Measurements from ENCODE around the gene GDE1. TPM values are rescaled to one million over a fixed set of nuclear protein-coding genes. Genes with fewer than 3 reads are reported as not detected.

GDE1 gene
- polyA plus RNA-seq, 3 donors = 30.6 to 75.5 (median 71.7) TPM

DNA sequence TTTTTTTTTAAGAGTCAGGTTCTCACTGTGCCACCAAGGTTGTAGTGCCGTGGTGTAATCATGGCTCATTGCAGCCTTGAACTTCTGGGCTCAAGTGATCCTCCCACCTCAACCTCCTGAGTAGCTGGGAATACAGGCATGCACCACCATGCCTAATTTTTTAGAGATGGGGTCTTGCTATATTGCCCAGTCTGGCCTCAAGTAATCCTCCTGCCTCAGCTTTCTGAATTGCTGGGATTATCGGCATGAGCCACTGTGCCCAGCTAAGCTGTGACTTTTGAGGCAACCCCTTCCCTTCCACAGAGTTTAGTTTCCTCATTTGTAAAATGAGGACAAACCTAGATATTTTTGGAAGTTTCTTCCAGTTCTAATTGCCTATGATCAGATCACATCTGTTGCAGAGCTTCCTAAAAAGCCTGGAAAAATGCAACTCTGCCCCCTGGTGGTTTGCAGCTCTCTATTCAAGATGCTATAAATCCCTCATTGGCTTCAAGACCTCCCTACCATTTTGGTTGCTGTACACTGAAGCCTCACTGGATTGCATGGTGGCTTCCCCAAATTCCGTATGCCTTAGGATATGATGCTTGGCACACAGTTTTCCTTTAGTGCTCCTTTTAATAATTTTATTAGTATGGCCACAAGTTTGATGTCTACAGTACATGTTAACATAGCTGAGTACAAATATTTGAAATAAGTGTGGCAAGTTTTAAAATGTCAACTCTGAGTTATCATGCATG, 19.3 kb downstream of the GDE1 start:
- Histone ChIP-seq H3K27me3 (ENCODE audit: control insufficient read depth in 2 of 2, insufficient read depth in 2 of 2, low read length in 2 of 2) (no peaks in the 10 kb centered on the region), H3K4me3 (replicated peaks in 1 of 3; ENCODE audit: low read depth in 2 of 3, low read length in 3 of 3) (no peak overlapping the region), H3K27ac (ENCODE audit: low read depth in 1 of 2, low read length in 2 of 2) (no peak overlapping the region), H3K4me2 (replicated peaks; ENCODE audit: extremely low read depth, low read length, poor library complexity, severe bottlenecking) (no peak overlapping the region), H3K9ac (ENCODE audit: insufficient read depth, low read length, poor library complexity, severe bottlenecking) (no peak overlapping the region), H3K9me3 (replicated peaks in 1 of 2; ENCODE audit: control insufficient read depth in 1 of 2, insufficient read depth in 1 of 2, low read length in 2 of 2) (no peaks in the 10 kb centered on the region), H3K36me3 (replicated peaks in 1 of 2; ENCODE audit: control insufficient read depth in 1 of 2, insufficient read depth in 2 of 2, low read length in 2 of 2) (peaks cover 72 to 93% of the 10 kb centered on the region in 2 donors), H4K20me1 (ENCODE audit: insufficient read depth, low read length) (no peaks in the 10 kb centered on the region), H2AFZ (ENCODE audit: insufficient read depth, low read depth, low read length, poor library complexity, severe bottlenecking) (no peak overlapping the region), H3K79me2 (ENCODE audit: insufficient read depth, low read length) (no peaks in the 10 kb centered on the region), H3K4me1 (ENCODE audit: control insufficient read depth in 1 of 2, insufficient read depth in 2 of 2, low read length in 2 of 2) (peaks cover 6% of the 10 kb centered on the region in 2 donors)
- Mint-ChIP-seq H3K36me3 (peaks cover 76 to 89% of the 10 kb centered on the region in 2 donors), H3K4me3 (no peak overlapping the region), H3K27me3 (ENCODE audit: low read depth in 3 of 3) (peaks cover 0 to 2% (median 0%) of the 10 kb centered on the region in 3 donors), H3K4me1 (peaks cover 5% of the 10 kb centered on the region), H3K9me3 (no peaks in the 10 kb centered on the region), H3K27ac (no peak overlapping the region)
- TF ChIP-seq, protein P1, sequence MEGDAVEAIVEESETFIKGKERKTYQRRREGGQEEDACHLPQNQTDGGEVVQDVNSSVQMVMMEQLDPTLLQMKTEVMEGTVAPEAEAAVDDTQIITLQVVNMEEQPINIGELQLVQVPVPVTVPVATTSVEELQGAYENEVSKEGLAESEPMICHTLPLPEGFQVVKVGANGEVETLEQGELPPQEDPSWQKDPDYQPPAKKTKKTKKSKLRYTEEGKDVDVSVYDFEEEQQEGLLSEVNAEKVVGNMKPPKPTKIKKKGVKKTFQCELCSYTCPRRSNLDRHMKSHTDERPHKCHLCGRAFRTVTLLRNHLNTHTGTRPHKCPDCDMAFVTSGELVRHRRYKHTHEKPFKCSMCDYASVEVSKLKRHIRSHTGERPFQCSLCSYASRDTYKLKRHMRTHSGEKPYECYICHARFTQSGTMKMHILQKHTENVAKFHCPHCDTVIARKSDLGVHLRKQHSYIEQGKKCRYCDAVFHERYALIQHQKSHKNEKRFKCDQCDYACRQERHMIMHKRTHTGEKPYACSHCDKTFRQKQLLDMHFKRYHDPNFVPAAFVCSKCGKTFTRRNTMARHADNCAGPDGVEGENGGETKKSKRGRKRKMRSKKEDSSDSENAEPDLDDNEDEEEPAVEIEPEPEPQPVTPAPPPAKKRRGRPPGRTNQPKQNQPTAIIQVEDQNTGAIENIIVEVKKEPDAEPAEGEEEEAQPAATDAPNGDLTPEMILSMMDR (IDR thresholded peaks at IDR 0.05) = peak; percentile 84
- intact Hi-C loops (cut with micrococcal nuclease) = loop anchor here (5.0 to 10.0 kb wide), 4 partner anchors 118 to 420 kb away; partner anchors contain the start of gene SYT17 (in 1 of the 2)
- WGBS (ENCODE audit: insufficient coverage) = no CpG with 5 or more reads among the region's 3 CpGs
- DNase-seq = peak; percentile 60 to 66 (median 65)

DNA sequence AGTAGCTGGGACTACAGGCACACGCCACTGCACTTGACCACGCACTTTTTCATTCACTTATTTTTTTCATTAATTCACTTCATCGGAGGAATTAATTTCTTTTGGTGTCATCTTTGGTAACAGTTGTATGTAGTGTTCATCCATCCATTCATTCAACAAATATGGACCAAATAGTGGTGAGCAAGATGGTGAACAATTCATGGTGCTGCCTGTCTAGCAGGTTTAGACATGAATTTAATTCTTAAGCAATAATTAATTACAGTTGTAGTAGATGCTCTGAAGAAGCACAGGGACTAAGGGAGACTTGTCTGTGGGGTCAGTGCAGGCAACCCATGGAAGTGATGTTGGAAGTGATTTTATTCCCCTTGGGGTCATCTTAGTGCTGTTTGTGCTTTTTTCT, 22.4 kb downstream of the GDE1 start:
- Histone ChIP-seq H3K27me3 (ENCODE audit: control insufficient read depth in 2 of 2, insufficient read depth in 2 of 2, low read length in 2 of 2) (no peaks in the 10 kb centered on the region), H2AFZ (ENCODE audit: insufficient read depth, low read depth, low read length, poor library complexity, severe bottlenecking) (no peak overlapping the region), H3K9me3 (replicated peaks in 1 of 2; ENCODE audit: control insufficient read depth in 1 of 2, insufficient read depth in 1 of 2, low read length in 2 of 2) (no peaks in the 10 kb centered on the region), H4K20me1 (ENCODE audit: insufficient read depth, low read length) (no peaks in the 10 kb centered on the region), H3K9ac (ENCODE audit: insufficient read depth, low read length, poor library complexity, severe bottlenecking) (no peak overlapping the region), H3K4me2 (replicated peaks; ENCODE audit: extremely low read depth, low read length, poor library complexity, severe bottlenecking) (no peak overlapping the region), H3K36me3 (replicated peaks in 1 of 2; ENCODE audit: control insufficient read depth in 1 of 2, insufficient read depth in 2 of 2, low read length in 2 of 2) (peaks cover 48 to 62% of the 10 kb centered on the region in 2 donors), H3K27ac (ENCODE audit: low read depth in 1 of 2, low read length in 2 of 2) (no peak overlapping the region), H3K4me1 (ENCODE audit: control insufficient read depth in 1 of 2, insufficient read depth in 2 of 2, low read length in 2 of 2) (peaks cover 17 to 21% of the 10 kb centered on the region in 2 donors), H3K79me2 (ENCODE audit: insufficient read depth, low read length) (no peaks in the 10 kb centered on the region), H3K4me3 (replicated peaks in 1 of 3; ENCODE audit: low read depth in 2 of 3, low read length in 3 of 3) (no peak overlapping the region)
- Mint-ChIP-seq H3K36me3 (peaks cover 51 to 64% of the 10 kb centered on the region in 2 donors), H3K27ac (peak overlapping the region in 3 of 7 donors; percentile 18 to 60 (median 48)), H3K4me1 (peaks cover 14% of the 10 kb centered on the region), H3K4me3 (no peak overlapping the region), H3K9me3 (no peaks in the 10 kb centered on the region), H3K27me3 (ENCODE audit: low read depth in 3 of 3) (peaks cover 0 to 2% (median 0%) of the 10 kb centered on the region in 3 donors)
- WGBS (ENCODE audit: insufficient coverage) = no CpG with 5 or more reads among the region's 3 CpGs
- no peak for DNase-seq
- TF ChIP-seq, protein P1 (IDR thresholded peaks at IDR 0.05) = no peak
- intact Hi-C loops (cut with micrococcal nuclease) = no loop called here
